Erythroblast (primary cell): Measurements from ENCODE around the gene CELF5.
A peak's percentile ranks its signal among the peaks of the same experiment; 100 is the strongest.
"Not testable (repeated sequence)": the region's sequence is repeated elsewhere in the genome, so short reads cannot be mapped to it uniquely, and the experiment has no call there.

Source experiments
- DNase-seq, 2 experiments: peaks; one replicate each; lab custom pipeline; 2025; lab: John Stamatoyannopoulos, UW
- GATA1 ChIP-seq: IDR thresholded peaks from 2 replicates; pipeline ENCODE4 v1.6.1; 2011; ENCODE audit warnings: low read depth, mild to moderate bottlenecking, control low read depth, low read length, moderate library complexity
- POLR2A ChIP-seq: IDR thresholded peaks from 2 replicates; pipeline ENCODE4 v1.6.1; 2011; ENCODE audit warnings: mild to moderate bottlenecking, low read length

The CELF5 gene

GRCh38 chr19:3296446-3296845 lies 72.0 kb downstream of the CELF5 start:
- no peak for TF ChIP-seq POLR2A
- no peak for TF ChIP-seq GATA1
- no peak for DNase-seq

- DNase-seq = no peak
- no peak for TF ChIP-seq GATA1
- TF ChIP-seq POLR2A = no peak
Measured at GRCh38 chr19:3298853-3299449, 74.5 kb downstream of the CELF5 start.

GRCh38 chr19:3300566-3300965 lies 76.1 kb downstream of the CELF5 start:
- DNase-seq = not testable (repeated sequence)

DNA sequence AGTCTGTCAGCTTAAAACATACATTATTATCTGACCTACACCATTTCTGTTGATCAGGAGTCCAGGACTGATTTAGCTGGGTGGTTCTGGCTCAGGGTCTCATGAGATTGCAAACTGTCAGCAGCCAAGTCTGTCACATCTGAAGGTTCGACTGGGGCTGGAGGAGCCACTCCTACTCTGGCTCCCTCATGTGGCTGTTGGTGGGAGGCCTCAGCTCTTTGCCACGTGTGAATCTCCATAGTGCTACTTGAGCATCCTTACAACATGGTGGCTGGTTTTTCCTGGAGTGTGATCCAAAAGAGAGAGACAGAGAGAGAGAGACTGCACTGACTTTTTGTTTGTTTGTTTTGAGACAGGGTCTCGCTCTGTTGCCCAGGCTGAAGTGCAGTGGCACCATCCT lies 78.3 kb downstream of the CELF5 start:
- TF ChIP-seq POLR2A (no peak), GATA1 (no peak)
- DNase-seq = peak; percentile 20 to 42

- peak; percentile 70 to 84 for DNase-seq
- TF ChIP-seq GATA1 = no peak
- TF ChIP-seq POLR2A = no peak
Measured at GRCh38 chr19:3304871-3305423, 80.5 kb downstream of the CELF5 start.

DNA sequence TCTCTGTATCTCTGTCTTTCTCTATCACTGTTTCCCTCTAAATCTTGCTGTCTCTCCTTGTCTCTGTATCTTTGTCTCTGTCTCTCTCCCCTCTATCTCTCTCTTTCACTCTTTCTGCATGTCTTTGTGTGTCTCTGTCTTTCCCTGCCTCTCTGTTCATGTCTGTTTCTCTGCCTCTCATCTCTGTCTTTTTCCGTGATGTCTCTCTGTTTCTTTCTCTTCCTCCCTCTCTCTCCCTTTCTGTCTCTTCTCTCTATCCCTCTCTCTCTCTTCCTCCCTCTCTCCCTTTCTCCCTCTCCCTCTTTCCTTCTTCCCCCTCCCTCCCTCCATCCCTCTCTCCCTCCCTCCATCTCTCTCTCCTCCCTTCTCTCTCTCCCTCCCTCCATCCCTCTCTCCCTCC lies 85.3 kb downstream of the CELF5 start:
- TF ChIP-seq POLR2A (no peak), GATA1 (no peak)
- no peak for DNase-seq

GRCh38 chr19:3310280-3310679 lies 85.8 kb downstream of the CELF5 start:
- TF ChIP-seq GATA1 (no peak), POLR2A (no peak)
- no peak for DNase-seq

- no peak for DNase-seq
Measured at GRCh38 chr19:3310711-3311110, 86.2 kb downstream of the CELF5 start.

GRCh38 chr19:3313199-3313575 lies 88.7 kb downstream of the CELF5 start:
- DNase-seq = no peak
- TF ChIP-seq POLR2A = no peak

More at GRCh38 chr19:3310711-3311110, 86.2 kb downstream of the CELF5 start:
- TF ChIP-seq GATA1 (no peak), POLR2A (no peak)

DNA sequence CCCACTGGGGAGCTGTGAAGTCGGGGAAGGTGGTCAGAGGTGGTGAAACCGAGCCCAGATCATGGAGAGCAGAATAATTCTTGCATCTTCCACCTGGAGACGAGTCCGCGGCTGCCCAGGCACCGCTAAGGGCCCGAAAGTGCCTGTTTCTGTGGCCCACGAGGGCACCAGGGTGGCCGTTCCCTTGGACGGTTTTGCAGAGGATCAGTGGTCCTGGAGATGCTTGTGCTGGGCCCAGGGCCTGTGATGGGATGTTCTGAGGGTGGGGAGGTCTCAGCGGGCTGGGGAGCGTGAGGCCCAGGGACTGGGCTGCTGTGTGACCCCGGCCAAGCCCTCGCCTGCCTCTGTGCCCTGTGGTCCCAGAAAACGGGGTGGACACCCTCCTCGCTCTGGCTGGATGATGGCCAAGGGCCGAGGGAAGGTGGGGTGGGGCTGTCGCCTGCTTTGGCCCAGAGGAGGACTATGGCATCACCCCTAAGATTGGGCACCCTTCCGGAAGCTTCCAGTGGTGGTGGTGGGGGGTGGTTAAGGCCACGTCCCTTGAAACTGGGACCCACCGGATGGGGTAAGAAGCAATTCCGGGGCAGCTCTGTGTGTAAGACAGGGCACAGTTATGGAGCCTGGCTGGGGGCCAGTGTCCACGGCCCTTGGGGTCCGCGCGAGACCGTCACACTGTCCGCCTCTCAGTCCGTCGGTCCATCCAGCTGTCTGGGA lies 90.7 kb downstream of the CELF5 start:
- TF ChIP-seq POLR2A = no peak
- no peak for TF ChIP-seq GATA1
- DNase-seq = no peak

DNA sequence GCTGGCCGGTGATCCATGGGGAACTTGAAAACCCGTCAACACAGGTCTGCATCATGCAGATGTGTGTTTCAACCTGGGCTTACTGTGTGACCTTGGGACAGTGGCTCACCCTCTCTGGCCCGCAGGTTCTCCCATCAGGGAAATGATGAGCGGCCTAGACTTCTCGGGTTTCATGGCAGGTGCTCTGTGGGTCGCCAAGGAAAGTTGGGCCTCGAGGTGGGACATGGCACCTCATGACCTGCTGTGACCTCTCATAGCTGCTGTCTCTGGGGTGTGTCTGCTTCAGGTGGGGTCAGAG lies 91.2 kb downstream of the CELF5 start:
- DNase-seq = no peak
- TF ChIP-seq POLR2A (no peak), GATA1 (no peak)

DNA sequence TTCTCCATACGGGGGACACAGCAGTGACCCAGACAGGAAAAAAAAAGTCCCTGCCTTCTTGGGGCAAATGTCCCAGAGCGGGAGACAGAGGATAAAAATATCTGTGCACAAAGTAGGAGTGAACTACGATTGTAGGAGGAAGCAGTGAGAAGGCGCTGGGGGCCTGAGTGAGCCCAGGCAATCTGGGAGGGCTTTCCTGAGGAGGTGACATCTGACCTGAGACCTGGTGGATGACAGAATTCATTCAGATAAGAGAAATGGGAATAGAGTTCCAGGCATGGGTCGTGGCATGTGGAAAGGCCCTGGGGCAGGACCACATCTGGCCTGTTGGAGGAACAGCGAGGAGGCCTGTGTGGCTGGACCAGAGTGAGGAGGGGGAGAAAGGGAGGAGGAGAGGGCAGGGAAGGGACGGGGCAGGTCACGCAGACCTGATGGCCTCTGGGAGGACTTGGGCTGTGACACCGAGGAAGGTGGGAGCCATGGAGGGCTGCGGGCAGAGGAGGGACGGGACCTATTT lies 91.7 kb downstream of the CELF5 start:
- no peak for TF ChIP-seq POLR2A
- TF ChIP-seq GATA1 = no peak

DNA sequence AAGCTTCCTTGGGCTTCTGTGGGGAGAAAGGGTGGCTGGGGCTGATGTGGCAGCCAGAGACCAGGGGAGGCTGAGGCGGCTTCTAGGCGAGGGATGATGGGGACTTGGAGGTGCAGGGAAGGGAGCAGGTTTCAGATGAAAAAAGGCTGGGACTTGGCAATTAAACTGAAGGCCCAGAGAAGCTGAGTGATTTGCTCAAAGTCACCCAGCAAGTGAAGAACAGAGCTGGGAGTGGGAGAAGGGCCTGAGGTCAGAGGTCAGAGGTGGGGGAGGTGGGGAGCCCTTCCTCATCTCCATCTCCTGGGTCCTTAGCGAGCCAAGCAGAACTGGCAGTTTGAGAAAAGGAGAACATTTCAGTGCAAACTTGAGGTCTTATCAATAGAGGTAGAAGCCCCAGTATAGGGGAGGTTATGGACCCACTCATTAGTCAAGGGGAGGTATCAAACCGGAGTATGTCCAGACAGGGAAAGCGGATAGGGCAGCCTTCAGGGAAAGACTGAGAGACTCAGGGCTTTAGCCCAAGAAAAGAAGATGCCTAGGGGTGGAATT lies 92.3 kb downstream of the CELF5 start:
- no peak for DNase-seq
- no peak for TF ChIP-seq GATA1
- TF ChIP-seq POLR2A = no peak

More for the DNA sequence above, 91.7 kb downstream of the CELF5 start:
- DNase-seq = no peak

- TF ChIP-seq POLR2A = no peak
- no peak for TF ChIP-seq GATA1
- no peak for DNase-seq
Measured at GRCh38 chr19:3319643-3320353, 95.3 kb downstream of the CELF5 start.
